ENCODE results near the gene KCNJ1. TPM values are rescaled to one million over a fixed set of nuclear protein-coding genes. Genes with fewer than 3 reads are reported as not detected.

KCNJ1 gene
- total and polyA plus RNA-seq, 2 of the 8 experiments (the other 6 are each of a cell fraction or from before 2014, with no cell fraction given): 0.17 to 0.23 TPM

- Histone ChIP-seq H2BK15ac (ENCODE audit: low read length) (no peak overlapping the region), H3K4me3 (ENCODE audit: extremely low read depth in 1 of 4, insufficient read depth in 2 of 4, low read depth in 3 of 4, low read length in 4 of 4) (no peak overlapping the region), H3K23me2 (ENCODE audit: low read depth, low read length) (no peaks in the 10 kb centered on the region), H2BK12ac (ENCODE audit: low read depth, low read length) (no peak overlapping the region), H3K27ac (ENCODE audit: low read depth, low read length) (no peak overlapping the region), H4K8ac (ENCODE audit: extremely low read depth, insufficient read depth, low read length) (no peak overlapping the region), H3K9ac (replicated peaks in 1 of 4; ENCODE audit: extremely low read depth in 1 of 4, low read depth in 3 of 4, low read length in 3 of 4) (no peak overlapping the region), H2BK5ac (ENCODE audit: low read depth, low read length) (no peak overlapping the region), H3K79me2 (ENCODE audit: control insufficient read depth in 1 of 2, insufficient read depth in 2 of 2, low read length in 2 of 2) (no peaks in the 10 kb centered on the region), H3K36me3 (ENCODE audit: control insufficient read depth in 2 of 4, insufficient read depth in 4 of 4, low read length in 3 of 4) (no peaks in the 10 kb centered on the region), H3K56ac (replicated peaks; ENCODE audit: insufficient read length, low read depth, low read length) (no peak overlapping the region), H3K14ac (ENCODE audit: insufficient read length) (no peak overlapping the region), H3K4ac (replicated peaks; ENCODE audit: insufficient read length, low read depth, low read length) (no peak overlapping the region), H3K18ac (ENCODE audit: extremely low read depth, low read length) (no peak overlapping the region), H2BK20ac (ENCODE audit: low read length) (no peak overlapping the region), H3K4me2 (ENCODE audit: insufficient read depth in 1 of 2, low read depth in 2 of 2, low read length in 2 of 2) (no peak overlapping the region), H3K9me3 (ENCODE audit: insufficient read depth in 2 of 2, low read depth in 1 of 2, low read length in 1 of 2) (no peaks in the 10 kb centered on the region), H4K91ac (replicated peaks; ENCODE audit: insufficient read length, low read length) (no peak overlapping the region), H3K27me3 (replicated peaks in 1 of 4; ENCODE audit: control insufficient read depth in 3 of 4, extremely low read depth in 1 of 4, insufficient read depth in 3 of 4, low read length in 3 of 4) (no peaks in the 10 kb centered on the region; a peak in 1 of 7 replicates), H2BK120ac (replicated peaks; ENCODE audit: low read depth, low read length) (no peak overlapping the region), H4K20me1 (replicated peaks in 1 of 2; ENCODE audit: control insufficient read depth in 1 of 2, insufficient read depth in 2 of 2, low read length in 2 of 2) (no peaks in the 10 kb centered on the region), H2AK5ac (ENCODE audit: low read depth, low read length) (no peak overlapping the region), H4K5ac (ENCODE audit: insufficient read length, low read depth, low read length) (no peak overlapping the region), H2AFZ (ENCODE audit: low read length) (no peak overlapping the region), H3K23ac (ENCODE audit: insufficient read length) (no peak overlapping the region), H3K79me1 (ENCODE audit: low read depth, low read length) (no peaks in the 10 kb centered on the region), H3K4me1 (replicated peaks in 1 of 4; ENCODE audit: control insufficient read depth in 3 of 4, insufficient read depth in 4 of 4, low read length in 3 of 4) (no peaks in the 10 kb centered on the region)
- POLR2A ChIA-PET (ENCODE audit: partially characterized antibody): no interaction called here
- 90% methylated on average over 2 of the region's 2 CpGs; no CpG with 5 or more reads in 1 of the 2 experiments for WGBS, 2 experiments (ENCODE audit: extremely low coverage in 1 of 2, insufficient coverage in 1 of 2, insufficient read length in 1 of 2, insufficient replicate concordance in 2 of 2, low coverage in 1 of 2, low lambda C conversion rate in 2 of 2, missing lambda C conversion rate in 1 of 2)
- DNase-seq (ENCODE audit: low read depth in 1 of 2, low spot score in 2 of 2): no peak
- CTCF ChIA-PET (ENCODE audit: partially characterized antibody): interaction anchor here (0.8 to 9.1 kb wide), 8 partner anchors 12 to 215 kb away, joined by 3 to 54 read pairs (median 4); no protein-coding TSS in a partner anchor
- FAIRE-seq: no peak
- TF ChIP-seq CTCF (IDR thresholded peaks at IDR 0.05; ENCODE audit: control extremely low read depth in 1 of 3, insufficient read depth in 1 of 3, low read depth in 1 of 3, low read length in 3 of 3): no peak
- TF ChIP-seq ZNF274 (IDR thresholded peaks at IDR 0.05; ENCODE audit: borderline replicate concordance, extremely low read depth, low read length): no peak
- TF ChIP-seq ASH2L (IDR thresholded peaks at IDR 0.05; ENCODE audit: low read length): no peak
- no peak for TF ChIP-seq BRCA1 (IDR thresholded peaks at IDR 0.05; ENCODE audit: low read depth, low read length)
- TF ChIP-seq SIRT6 (IDR thresholded peaks at IDR 0.05; ENCODE audit: low read length): no peak
- no peak for TF ChIP-seq GABPA (IDR thresholded peaks at IDR 0.05; ENCODE audit: borderline replicate concordance, insufficient read depth, low read length)
- TF ChIP-seq NANOG (IDR thresholded peaks at IDR 0.05; ENCODE audit: insufficient read depth, low read depth, low read length, poor library complexity, severe bottlenecking): no peak
- TF ChIP-seq SP4 (IDR thresholded peaks at IDR 0.05; ENCODE audit: low read length): no peak
- no peak for TF ChIP-seq E2F6 (IDR thresholded peaks at IDR 0.05)
- no peak for TF ChIP-seq KDM4A (IDR thresholded peaks at IDR 0.05; ENCODE audit: low read depth, low read length, severe bottlenecking)
- TF ChIP-seq EZH2 (IDR thresholded peaks at IDR 0.05; ENCODE audit: low read depth, low read length, severe bottlenecking): no peak
These were observed 21.7 kb downstream of the KCNJ1 start for GRCh38 chr11:128845334-128845780.

Data from H1 (cell line).